ENCODE measurements around the gene CYP4F3.
"Not testable (repeated sequence)": the region's sequence is repeated elsewhere in the genome, so short reads cannot be mapped to it uniquely, and the experiment has no call there.

Gene CYP4F3

GRCh38 chr19:15640294-15640903, at the start of gene CYP4F3:
CYP4F3 (plus strand) TSS chr19:15640897; CDS start chr19:15641416, 519 bp downstream.
- DNase-seq (ENCODE audit: low read depth in 2 of 2), result no peak

GRCh38 chr19:15591796-15592195, 48.9 kb upstream of the CYP4F3 start:
- no peak for DNase-seq (ENCODE audit: low read depth in 2 of 2)

- not testable (repeated sequence) for DNase-seq (ENCODE audit: low read depth in 2 of 2)
These were observed 48.2 kb upstream of the CYP4F3 start for GRCh38 chr19:15592506-15592905.

GRCh38 chr19:15593766-15594165, 46.9 kb upstream of the CYP4F3 start:
- not testable (repeated sequence) for DNase-seq (ENCODE audit: low read depth in 2 of 2)

GRCh38 chr19:15595069-15595468, 45.6 kb upstream of the CYP4F3 start:
- no peak for DNase-seq (ENCODE audit: low read depth in 2 of 2)

- not testable (repeated sequence) for DNase-seq (ENCODE audit: low read depth in 2 of 2)
These were observed 32.4 kb upstream of the CYP4F3 start for GRCh38 chr19:15607978-15608925.

- no peak for DNase-seq (ENCODE audit: low read depth in 2 of 2)
These were observed 31.4 kb upstream of the CYP4F3 start for GRCh38 chr19:15609261-15609660.

GRCh38 chr19:15612342-15612741, 28.4 kb upstream of the CYP4F3 start:
- DNase-seq (ENCODE audit: low read depth in 2 of 2), result no peak

- no peak for DNase-seq (ENCODE audit: low read depth in 2 of 2)
These were observed 27.4 kb upstream of the CYP4F3 start for GRCh38 chr19:15613338-15613737.

- DNase-seq (ENCODE audit: low read depth in 2 of 2), result no peak
These were observed 26.0 kb upstream of the CYP4F3 start, which contains the start of gene CYP4F8 for GRCh38 chr19:15614507-15615379. CYP4F8 (plus strand) TSS chr19:15615218; CDS start chr19:15615617, 399 bp downstream.

GRCh38 chr19:15615526-15615925, 25.2 kb upstream of the CYP4F3 start:
- no peak for DNase-seq (ENCODE audit: low read depth in 2 of 2)

- no peak for DNase-seq (ENCODE audit: low read depth in 2 of 2)
These were observed 24.5 kb upstream of the CYP4F3 start for GRCh38 chr19:15616183-15616582.

GRCh38 chr19:15616627-15617270, 23.9 kb upstream of the CYP4F3 start:
- DNase-seq (ENCODE audit: low read depth in 2 of 2), result no peak

- DNase-seq (ENCODE audit: low read depth in 2 of 2), result no peak
These were observed 22.4 kb upstream of the CYP4F3 start for GRCh38 chr19:15618321-15618720.

GRCh38 chr19:15621801-15622200, 18.9 kb upstream of the CYP4F3 start:
- no peak for DNase-seq (ENCODE audit: low read depth in 2 of 2)

- no peak for DNase-seq (ENCODE audit: low read depth in 2 of 2)
These were observed 17.7 kb upstream of the CYP4F3 start for GRCh38 chr19:15622991-15623390.

GRCh38 chr19:15623711-15624318, 16.9 kb upstream of the CYP4F3 start:
- DNase-seq (ENCODE audit: low read depth in 2 of 2), result no peak

- no peak for DNase-seq (ENCODE audit: low read depth in 2 of 2)
These were observed 12.3 kb upstream of the CYP4F3 start for GRCh38 chr19:15628236-15629002.

- DNase-seq (ENCODE audit: low read depth in 2 of 2), result peak; percentile 67 to 84
These were observed 11.5 kb upstream of the CYP4F3 start for GRCh38 chr19:15629003-15629880.

All from stimulated activated CD4-positive, alpha-beta T cell treated with anti-CD3 and anti-CD28 coated beads, Interleukin-15, amount 100 ng/mL, for 48 hours (primary cell).